MM.1S (cell line): ENCODE data around the gene CPLX3.

ENCODE experiments used
- EZH2 ChIP-seq: fragments of 300-600 bp; sonication (generic); optimal IDR thresholded peaks from 2 replicates; pipeline ENCODE3; 2017; ENCODE audit warnings: low read depth, mild to moderate bottlenecking, antibody characterized with exemption, low read length, mixed read lengths
- EZH2phosphoT487 ChIP-seq: fragments of 300-600 bp; sonication (generic); IDR thresholded peaks from 2 replicates; pipeline ENCODE4 v1.6.1; 2018; ENCODE audit warnings: antibody characterized with exemption, low read length
- TF ChIP-seq, protein P1 (sequence below): fragments of 300-600 bp; sonication (generic); IDR thresholded peaks from 2 replicates; pipeline ENCODE4 v1.5.1; 2016; ENCODE audit warnings: antibody characterized with exemption, low read length, mixed read lengths

DNA sequence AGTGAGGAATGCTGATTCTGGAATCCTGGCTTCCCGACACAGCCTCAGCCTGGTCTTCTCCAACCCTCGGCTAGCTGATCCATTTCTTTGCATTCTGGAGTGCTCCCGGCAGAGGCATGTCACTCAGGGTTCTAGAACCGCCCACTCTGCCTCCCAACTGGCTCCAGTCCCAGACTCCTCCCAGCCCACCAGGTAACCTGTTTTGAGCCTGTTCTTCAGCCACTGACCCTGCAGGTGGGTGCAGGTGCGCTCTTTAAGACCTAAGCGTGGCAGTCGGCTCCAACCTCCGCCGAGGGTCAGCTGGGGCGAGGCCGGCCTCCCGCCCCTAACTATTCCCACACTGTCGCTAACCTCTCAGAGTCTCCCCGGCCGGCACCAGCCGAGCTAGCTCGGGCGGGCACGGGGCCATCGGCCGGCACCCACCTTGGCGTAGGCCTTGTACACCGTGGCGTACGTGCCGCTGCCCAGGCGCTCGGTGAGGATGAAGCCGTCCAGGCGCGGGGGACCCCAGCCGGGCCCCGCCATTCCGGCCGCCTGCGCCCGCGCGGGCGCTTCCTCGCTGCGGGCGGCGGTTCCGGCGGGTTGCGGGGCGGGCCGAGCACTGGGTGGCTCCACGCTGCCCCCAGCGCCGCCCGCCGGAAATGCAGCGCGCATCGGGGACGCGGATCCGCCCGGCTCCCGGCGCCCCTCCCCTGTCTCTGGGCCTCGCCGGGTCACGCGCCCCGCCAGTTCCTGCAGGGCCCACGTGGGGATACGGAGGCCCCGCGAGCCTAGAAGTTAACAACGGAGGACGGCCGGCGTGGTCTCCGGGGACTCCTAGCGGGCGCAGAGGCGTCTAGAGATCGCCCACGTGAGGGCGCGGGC, 16.4 kb downstream of the CPLX3 start, which contains the start of gene ULK3:
- no peak for TF ChIP-seq EZH2
- TF ChIP-seq, protein P1, sequence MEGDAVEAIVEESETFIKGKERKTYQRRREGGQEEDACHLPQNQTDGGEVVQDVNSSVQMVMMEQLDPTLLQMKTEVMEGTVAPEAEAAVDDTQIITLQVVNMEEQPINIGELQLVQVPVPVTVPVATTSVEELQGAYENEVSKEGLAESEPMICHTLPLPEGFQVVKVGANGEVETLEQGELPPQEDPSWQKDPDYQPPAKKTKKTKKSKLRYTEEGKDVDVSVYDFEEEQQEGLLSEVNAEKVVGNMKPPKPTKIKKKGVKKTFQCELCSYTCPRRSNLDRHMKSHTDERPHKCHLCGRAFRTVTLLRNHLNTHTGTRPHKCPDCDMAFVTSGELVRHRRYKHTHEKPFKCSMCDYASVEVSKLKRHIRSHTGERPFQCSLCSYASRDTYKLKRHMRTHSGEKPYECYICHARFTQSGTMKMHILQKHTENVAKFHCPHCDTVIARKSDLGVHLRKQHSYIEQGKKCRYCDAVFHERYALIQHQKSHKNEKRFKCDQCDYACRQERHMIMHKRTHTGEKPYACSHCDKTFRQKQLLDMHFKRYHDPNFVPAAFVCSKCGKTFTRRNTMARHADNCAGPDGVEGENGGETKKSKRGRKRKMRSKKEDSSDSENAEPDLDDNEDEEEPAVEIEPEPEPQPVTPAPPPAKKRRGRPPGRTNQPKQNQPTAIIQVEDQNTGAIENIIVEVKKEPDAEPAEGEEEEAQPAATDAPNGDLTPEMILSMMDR = peak; percentile 51
- no peak for TF ChIP-seq EZH2phosphoT487
